Measurements from ENCODE around the gene SERF2. TPM values are rescaled to one million over a fixed set of nuclear protein-coding genes. Genes with fewer than 3 reads are reported as not detected.

The SERF2 gene
- total and polyA plus RNA-seq, 2 of the 8 experiments (the other 6 are each of a cell fraction or from before 2014, with no cell fraction given), result 655 to 999 TPM

- Histone ChIP-seq H3K27ac (ENCODE audit: low read depth, low read length) (peak overlapping the region; percentile 36; the same call in 1 of the 2 replicates), H4K20me1 (replicated peaks in 1 of 2; ENCODE audit: control insufficient read depth in 1 of 2, insufficient read depth in 2 of 2, low read length in 2 of 2) (peaks cover 4 to 17% of the 10 kb centered on the region in 2 experiments), H2BK15ac (ENCODE audit: low read length) (no peak overlapping the region), H2BK12ac (ENCODE audit: low read depth, low read length) (no peak overlapping the region), H2BK5ac (ENCODE audit: low read depth, low read length) (no peak overlapping the region), H3K4me2 (ENCODE audit: insufficient read depth in 1 of 2, low read depth in 2 of 2, low read length in 2 of 2) (peak overlapping the region; percentile 92 to 98), H3K18ac (ENCODE audit: extremely low read depth, low read length) (no peak overlapping the region), H3K79me2 (ENCODE audit: control insufficient read depth in 1 of 2, insufficient read depth in 2 of 2, low read length in 2 of 2) (peaks cover 0 to 26% of the 10 kb centered on the region in 2 experiments; a peak in 2 of 4 replicates), H3K56ac (replicated peaks; ENCODE audit: insufficient read length, low read depth, low read length) (no peak overlapping the region), H3K9me3 (ENCODE audit: insufficient read depth in 2 of 2, low read depth in 1 of 2, low read length in 1 of 2) (no peaks in the 10 kb centered on the region), H3K27me3 (replicated peaks in 1 of 4; ENCODE audit: control insufficient read depth in 3 of 4, extremely low read depth in 1 of 4, insufficient read depth in 3 of 4, low read length in 3 of 4) (no peaks in the 10 kb centered on the region), H3K79me1 (ENCODE audit: low read depth, low read length) (peaks cover 19% of the 10 kb centered on the region), H3K23ac (ENCODE audit: insufficient read length) (no peak overlapping the region), H3K36me3 (ENCODE audit: control insufficient read depth in 2 of 4, insufficient read depth in 4 of 4, low read length in 3 of 4) (peaks cover 8 to 41% (median 21%) of the 10 kb centered on the region in 4 experiments), H4K8ac (ENCODE audit: extremely low read depth, insufficient read depth, low read length) (no peak overlapping the region; the same call in 1 of the 2 replicates), H3K4ac (replicated peaks; ENCODE audit: insufficient read length, low read depth, low read length) (no peak overlapping the region), H2BK20ac (ENCODE audit: low read length) (no peak overlapping the region), H3K9ac (replicated peaks in 1 of 4; ENCODE audit: extremely low read depth in 1 of 4, low read depth in 3 of 4, low read length in 3 of 4) (peak overlapping the region in 2 of 4 experiments; percentile 93 to 99; a peak in 3 of 7 replicates), H4K5ac (ENCODE audit: insufficient read length, low read depth, low read length) (no peak overlapping the region), H4K91ac (replicated peaks; ENCODE audit: insufficient read length, low read length) (no peak overlapping the region), H2BK120ac (replicated peaks; ENCODE audit: low read depth, low read length) (no peak overlapping the region), H3K23me2 (ENCODE audit: low read depth, low read length) (peaks cover 4% of the 10 kb centered on the region), H3K4me1 (replicated peaks in 1 of 4; ENCODE audit: control insufficient read depth in 3 of 4, insufficient read depth in 4 of 4, low read length in 3 of 4) (peaks cover 19 to 27% (median 22%) of the 10 kb centered on the region in 4 experiments; a peak in 6 of 7 replicates), H2AK5ac (ENCODE audit: low read depth, low read length) (no peak overlapping the region), H2AFZ (ENCODE audit: low read length) (no peak overlapping the region), H3K4me3 (ENCODE audit: extremely low read depth in 1 of 4, insufficient read depth in 2 of 4, low read depth in 3 of 4, low read length in 4 of 4) (peak overlapping the region in 2 of 4 experiments; percentile 86 to 97; a peak in 5 of 8 replicates), H3K14ac (ENCODE audit: insufficient read length) (no peak overlapping the region)
- TF ChIP-seq CEBPB (IDR thresholded peaks at IDR 0.05; ENCODE audit: low read depth, low read length) (no peak), GTF2F1 (IDR thresholded peaks at IDR 0.05; ENCODE audit: borderline replicate concordance, low read depth, low read length) (no peak), FOSL1 (IDR thresholded peaks at IDR 0.05; ENCODE audit: insufficient read depth, low read depth, low read length) (no peak), CBX8 (IDR thresholded peaks at IDR 0.05; ENCODE audit: borderline replicate concordance, low read depth, low read length) (no peak), EP300 (IDR thresholded peaks at IDR 0.05; ENCODE audit: borderline replicate concordance in 1 of 2, low read depth in 2 of 2, low read length in 2 of 2) (no peak), MAFK (IDR thresholded peaks at IDR 0.05; ENCODE audit: low read depth, low read length) (no peak), HDAC6 (IDR thresholded peaks at IDR 0.05; ENCODE audit: low read depth, low read length) (no peak), SIX5 (IDR thresholded peaks at IDR 0.05; ENCODE audit: low read depth, low read length) (no peak), POU5F1 (IDR thresholded peaks at IDR 0.05; ENCODE audit: low read depth, low read length) (no peak), USF2 (IDR thresholded peaks at IDR 0.05; ENCODE audit: low read length) (no peak), E2F6 (IDR thresholded peaks at IDR 0.05) (no peak)
- no peak for FAIRE-seq
- no peak for DNase-seq (ENCODE audit: low read depth in 1 of 2, low spot score in 2 of 2)
- POLR2A ChIA-PET (ENCODE audit: partially characterized antibody), result interaction anchor here (0.6 to 4.9 kb wide), 12 partner anchors 9 to 278 kb away, joined by 3 to 39 read pairs (median 5); partner anchors contain the start of genes ELL3, MFAP1 and PDIA3
- CTCF ChIA-PET (ENCODE audit: partially characterized antibody), result interaction anchor here (1.2 to 1.3 kb wide), 2 partner anchors 17 to 279 kb away, joined by 3 to 5 read pairs; partner anchors contain the start of gene ELL3
- 93% methylated on average over 10 of the region's 10 CpGs; no CpG with 5 or more reads in 1 of the 2 experiments for whole genome bisulfite sequencing, 2 experiments (ENCODE audit: extremely low coverage in 1 of 2, insufficient coverage in 1 of 2, insufficient read length in 1 of 2, insufficient replicate concordance in 2 of 2, low coverage in 1 of 2, low lambda C conversion rate in 2 of 2, missing lambda C conversion rate in 1 of 2)
These were observed 1.5 kb downstream of the SERF2 start for GRCh38 chr15:43793647-43794046.
